ENCODE results near the gene GNG7.

DNA sequence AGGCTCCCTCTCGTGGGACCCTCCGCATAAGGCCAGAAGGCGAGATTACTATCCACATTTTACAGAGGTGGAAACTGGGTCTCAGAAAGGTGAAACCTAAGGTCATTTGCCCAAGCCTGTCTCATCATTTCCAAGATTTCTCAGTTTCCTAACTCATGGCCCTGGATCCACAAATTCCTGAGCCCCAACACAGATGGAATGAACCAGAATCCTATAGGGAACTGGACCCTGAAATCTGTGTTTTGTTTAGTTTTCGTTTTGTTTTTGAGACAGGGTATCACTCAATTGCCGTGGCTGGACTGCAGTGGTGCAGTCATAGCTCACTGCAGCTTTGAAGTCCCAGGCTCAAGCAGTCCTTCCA is 563 bp upstream of the GNG7 start:
- TF ChIP-seq POLR2A (IDR thresholded peaks at IDR 0.05; ENCODE audit: low read depth, low read length) (no peak), POLR2AphosphoS5 (IDR thresholded peaks at IDR 0.05; ENCODE audit: low read depth, low read length) (no peak)
